ENCODE data around the gene MXRA7.

The MXRA7 gene

DNA sequence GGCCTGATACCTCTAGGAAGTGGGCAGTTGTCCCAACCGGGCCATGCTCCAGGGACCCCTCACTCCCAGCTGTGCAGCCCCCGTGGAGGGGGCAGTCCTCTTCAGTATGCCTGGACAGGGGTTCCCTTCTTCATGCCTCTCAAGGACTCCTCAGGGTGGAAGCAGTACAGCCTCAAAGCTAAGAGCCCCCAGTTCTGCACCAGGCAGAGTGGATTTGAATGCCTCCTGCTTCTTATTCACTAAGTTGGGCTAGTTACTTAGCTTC lies 43.3 kb downstream of the MXRA7 start:
- no peak overlapping the region for H3K4me3 ChIP-seq (ENCODE audit: control insufficient read depth, low read depth, low read length)
- TF ChIP-seq, protein P1, sequence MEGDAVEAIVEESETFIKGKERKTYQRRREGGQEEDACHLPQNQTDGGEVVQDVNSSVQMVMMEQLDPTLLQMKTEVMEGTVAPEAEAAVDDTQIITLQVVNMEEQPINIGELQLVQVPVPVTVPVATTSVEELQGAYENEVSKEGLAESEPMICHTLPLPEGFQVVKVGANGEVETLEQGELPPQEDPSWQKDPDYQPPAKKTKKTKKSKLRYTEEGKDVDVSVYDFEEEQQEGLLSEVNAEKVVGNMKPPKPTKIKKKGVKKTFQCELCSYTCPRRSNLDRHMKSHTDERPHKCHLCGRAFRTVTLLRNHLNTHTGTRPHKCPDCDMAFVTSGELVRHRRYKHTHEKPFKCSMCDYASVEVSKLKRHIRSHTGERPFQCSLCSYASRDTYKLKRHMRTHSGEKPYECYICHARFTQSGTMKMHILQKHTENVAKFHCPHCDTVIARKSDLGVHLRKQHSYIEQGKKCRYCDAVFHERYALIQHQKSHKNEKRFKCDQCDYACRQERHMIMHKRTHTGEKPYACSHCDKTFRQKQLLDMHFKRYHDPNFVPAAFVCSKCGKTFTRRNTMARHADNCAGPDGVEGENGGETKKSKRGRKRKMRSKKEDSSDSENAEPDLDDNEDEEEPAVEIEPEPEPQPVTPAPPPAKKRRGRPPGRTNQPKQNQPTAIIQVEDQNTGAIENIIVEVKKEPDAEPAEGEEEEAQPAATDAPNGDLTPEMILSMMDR (conservative IDR thresholded peaks at IDR 0.05; ENCODE audit: control insufficient read depth, insufficient read depth, low read depth, low read length) = no peak
- no peak for DNase-seq (ENCODE audit: low read depth)

DNA sequence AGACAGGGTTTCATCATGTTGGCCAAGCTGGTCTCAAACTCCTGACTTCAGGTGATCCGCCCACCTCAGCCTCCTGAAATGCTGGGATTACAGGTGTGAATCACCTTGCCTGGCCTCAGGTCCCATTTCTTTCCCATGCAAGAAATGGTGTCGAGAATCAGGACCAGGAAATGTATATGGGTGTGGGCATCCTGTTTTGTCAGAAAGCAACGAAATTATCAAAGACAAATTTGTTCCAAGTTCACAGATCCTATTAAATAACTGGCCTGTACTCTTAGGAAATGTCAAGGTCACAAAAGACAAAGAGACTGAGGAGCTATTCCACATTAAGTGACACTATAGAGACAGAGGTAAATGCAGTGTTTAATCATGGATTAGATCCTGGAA lies 50.1 kb downstream of the MXRA7 start:
- TF ChIP-seq, protein P1 (conservative IDR thresholded peaks at IDR 0.05; ENCODE audit: control insufficient read depth, insufficient read depth, low read depth, low read length) = no peak
- no peak for DNase-seq (ENCODE audit: low read depth)
- no peak overlapping the region for H3K4me3 ChIP-seq (ENCODE audit: control insufficient read depth, low read depth, low read length)

DNA sequence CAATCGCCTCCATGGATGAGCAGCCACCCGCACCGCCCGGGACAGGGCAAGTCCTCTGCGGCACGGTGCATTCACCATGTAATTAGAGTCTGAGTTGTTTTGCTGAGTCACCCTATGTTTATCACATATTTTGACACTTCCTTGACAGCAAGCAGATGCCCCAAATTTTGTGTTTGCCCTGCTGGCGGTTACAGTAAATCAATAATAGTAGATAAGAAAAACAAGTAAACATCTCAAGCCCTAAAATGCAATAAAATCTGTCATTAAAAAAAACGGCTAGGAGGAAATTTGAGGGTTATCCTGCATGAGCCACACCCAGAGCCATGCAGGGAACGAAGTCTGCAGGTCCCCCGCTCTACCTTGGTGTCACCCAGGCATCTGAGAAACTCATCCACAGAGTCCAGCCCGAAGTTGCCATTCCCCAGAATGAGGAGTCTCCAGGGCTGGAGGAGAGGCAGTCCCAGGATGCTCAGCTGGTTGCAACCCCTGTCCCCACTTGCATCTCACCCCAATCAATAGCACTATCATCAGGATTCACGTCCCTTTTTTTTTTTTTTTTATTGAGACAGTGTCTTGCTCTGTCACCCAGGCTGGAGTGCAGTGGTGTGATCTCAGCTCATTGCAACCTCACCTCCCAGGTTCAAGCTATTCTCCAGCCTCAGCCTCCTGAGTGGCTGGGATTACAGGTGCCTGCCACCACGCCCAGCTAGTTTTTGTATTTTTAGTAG lies 50.7 kb downstream of the MXRA7 start:
- H3K4me3 ChIP-seq (ENCODE audit: control insufficient read depth, low read depth, low read length) = no peak overlapping the region
- DNase-seq (ENCODE audit: low read depth) = no peak
- TF ChIP-seq, protein P1 (conservative IDR thresholded peaks at IDR 0.05; ENCODE audit: control insufficient read depth, insufficient read depth, low read depth, low read length) = no peak

DNA sequence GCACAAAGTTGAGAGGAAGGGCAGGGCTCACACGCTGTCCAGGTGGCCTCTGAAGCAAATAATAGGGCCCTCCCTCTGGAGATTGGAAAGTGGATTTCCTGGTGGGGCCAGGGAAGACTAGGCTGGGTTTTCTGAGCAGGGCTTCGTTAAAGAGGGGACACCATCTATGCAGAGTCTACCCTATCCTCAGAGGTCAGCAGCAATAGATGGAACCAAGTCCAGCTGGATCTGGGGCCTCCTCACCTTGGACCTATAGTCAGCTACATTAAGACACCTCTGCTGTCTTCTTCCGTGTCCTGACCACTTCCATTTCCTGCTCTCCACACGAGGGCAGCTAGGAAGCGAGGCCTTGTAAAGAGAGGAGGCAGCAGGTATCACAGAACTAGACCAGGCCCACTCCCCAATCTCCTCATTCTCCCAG lies 52.5 kb downstream of the MXRA7 start:
- H3K4me3 ChIP-seq (ENCODE audit: control insufficient read depth, low read depth, low read length) = no peak overlapping the region
- DNase-seq (ENCODE audit: low read depth) = no peak
- TF ChIP-seq, protein P1 (conservative IDR thresholded peaks at IDR 0.05; ENCODE audit: control insufficient read depth, insufficient read depth, low read depth, low read length) = no peak

DNA sequence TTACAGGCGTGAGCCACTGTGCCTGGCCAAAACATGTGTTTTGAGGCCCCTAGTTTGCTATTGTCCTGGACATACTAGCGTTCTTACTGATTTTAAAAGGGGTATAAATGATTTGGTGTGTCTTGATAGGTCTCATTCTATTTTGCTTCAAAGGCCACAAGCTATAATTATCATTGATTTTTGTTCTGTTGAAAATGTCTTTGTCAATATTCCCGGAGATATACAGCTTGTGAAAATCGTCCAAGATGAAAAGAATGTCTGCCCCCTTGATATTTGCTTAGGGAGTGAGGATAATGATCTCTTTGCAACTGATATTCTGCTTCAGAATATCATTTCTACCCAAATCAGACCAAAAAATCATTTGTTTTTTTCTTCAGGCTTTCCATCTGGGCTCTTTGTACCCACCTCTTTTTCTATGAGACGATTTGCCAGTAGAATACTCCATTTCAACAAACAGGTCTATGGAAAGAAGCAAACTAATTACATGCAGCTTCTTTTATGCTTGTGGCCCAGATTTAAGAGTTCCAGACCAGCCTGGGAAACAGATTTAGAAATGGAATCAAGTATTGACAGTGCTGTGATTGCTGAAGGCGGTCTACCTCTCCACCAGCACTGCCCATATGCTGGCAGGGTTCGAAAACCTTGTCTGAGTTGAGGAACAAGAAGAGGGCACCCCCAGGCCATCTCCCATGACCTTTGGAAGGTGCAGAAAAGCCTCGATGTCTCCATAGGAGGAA lies 53.1 kb downstream of the MXRA7 start:
- no peak overlapping the region for H3K4me3 ChIP-seq (ENCODE audit: control insufficient read depth, low read depth, low read length)
- TF ChIP-seq, protein P1 (conservative IDR thresholded peaks at IDR 0.05; ENCODE audit: control insufficient read depth, insufficient read depth, low read depth, low read length) = no peak
- no peak for DNase-seq (ENCODE audit: low read depth)

DNA sequence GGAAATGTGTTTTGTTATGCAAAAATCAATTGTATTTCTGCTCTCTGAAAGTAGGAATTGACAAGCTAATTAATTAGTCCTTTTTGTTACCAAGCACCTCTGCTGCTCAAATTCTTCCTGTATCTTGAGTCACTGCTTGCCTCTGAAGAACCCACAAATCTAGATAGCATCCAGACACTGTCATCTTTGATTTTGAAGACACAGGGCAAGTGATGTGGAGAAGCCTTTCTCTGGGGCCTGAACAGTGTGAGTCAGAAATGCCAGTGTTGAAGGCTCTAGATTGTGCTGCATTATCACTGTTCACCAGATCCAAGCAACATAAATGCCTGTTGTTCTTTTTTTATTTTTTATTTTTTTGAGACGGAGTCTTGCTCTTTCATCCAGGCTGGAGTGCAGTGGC lies 56.4 kb downstream of the MXRA7 start:
- no peak overlapping the region for H3K4me3 ChIP-seq (ENCODE audit: control insufficient read depth, low read depth, low read length)
- TF ChIP-seq, protein P1 (conservative IDR thresholded peaks at IDR 0.05; ENCODE audit: control insufficient read depth, insufficient read depth, low read depth, low read length) = no peak
- no peak for DNase-seq (ENCODE audit: low read depth)

Measured in fibroblast of mammary gland (primary cell).